Naive thymus-derived CD4-positive, alpha-beta T cell (primary cell): ENCODE data around the gene SNX22. TPM values are rescaled to one million over a fixed set of nuclear protein-coding genes. Genes with fewer than 3 reads are reported as not detected.

ENCODE experiments used
- ATAC-seq: fragments of 150-1000 bp; cut with Tn5 transposase; 2 replicates; pipeline ENCODE4 v1.10.0; 2021; ENCODE audit warnings: mild to moderate bottlenecking, moderate library complexity
- CTCF ChIA-PET: fragments of 350-600 bp; sonication (Branson Sonifier 250); formaldehyde crosslinking; loops from one replicate; lab custom pipeline; 2021; ENCODE audit warnings: antibody characterized with exemption; lab: Charles Lee
- POLR2A ChIA-PET: fragments of 350-600 bp; sonication (Branson Sonifier 250); formaldehyde crosslinking; loops from one replicate; lab custom pipeline; 2021; ENCODE audit warnings: antibody characterized with exemption, inconsistent platforms; lab: Charles Lee
- DNase-seq, 9 donors: peaks; one replicate each; pipeline versions ENCODE4 v3.0.0 to v3.0.0-alpha.2; 2020 to 2022; ENCODE audit warnings: mixed read lengths in 1 of 9
- H3K27ac ChIP-seq: one replicate; pipeline ENCODE4 v1.7.0; 2013; ENCODE audit warnings: mild to moderate bottlenecking, low read depth, low read length, moderate library complexity
- H3K27me3 ChIP-seq, 2 donors: one replicate each; pipeline ENCODE4 v1.7.0; 2013; ENCODE audit warnings: low read length in 2 of 2, mild to moderate bottlenecking in 2 of 2, moderate library complexity in 2 of 2; ENCODE audit not compliant: control insufficient read depth in 2 of 2, insufficient read depth in 2 of 2
- H3K36me3 ChIP-seq, 3 experiments: 1 replicate in 2 of 3; 2 replicates in 1 of 3; pipeline ENCODE4 v1.7.0; 2013; ENCODE audit warnings: low read length in 3 of 3, mild to moderate bottlenecking in 3 of 3, moderate library complexity in 1 of 3; ENCODE audit not compliant: insufficient read depth in 3 of 3, control insufficient read depth in 2 of 3
- H3K4me1 ChIP-seq, 2 donors: one replicate each; pipeline ENCODE4 v1.7.0; 2013; ENCODE audit warnings: low read length in 2 of 2, mild to moderate bottlenecking in 2 of 2, moderate library complexity in 1 of 2; ENCODE audit not compliant: control insufficient read depth in 2 of 2, insufficient read depth in 2 of 2
- H3K4me3 ChIP-seq: 2 replicates; pipeline ENCODE4 v1.7.0; 2013; ENCODE audit warnings: mild to moderate bottlenecking, low read length
- H3K9me3 ChIP-seq, 3 experiments: 1 replicate in 2 of 3; 2 replicates in 1 of 3; pipeline ENCODE4 v1.7.0; 2013; ENCODE audit warnings: low read length in 3 of 3; ENCODE audit not compliant: control insufficient read depth in 2 of 3
- H3K27ac Mint-ChIP-seq, 9 donors: one replicate each; pipeline ENCODE4 v1.8.0; 2020 to 2022; ENCODE audit warnings: mixed read lengths in 9 of 9, mild to moderate bottlenecking in 8 of 9, moderate library complexity in 5 of 9, inconsistent platforms in 2 of 9
- H3K27me3 Mint-ChIP-seq, 5 donors: one replicate each; pipeline ENCODE4 v1.8.0; 2021 to 2022; ENCODE audit warnings: mixed read lengths in 5 of 5, mild to moderate bottlenecking in 1 of 5
- H3K36me3 Mint-ChIP-seq, 5 donors: one replicate each; pipeline ENCODE4 v1.8.0; 2020 to 2022; ENCODE audit warnings: mixed read lengths in 5 of 5, mild to moderate bottlenecking in 3 of 5, inconsistent platforms in 1 of 5
- H3K4me1 Mint-ChIP-seq, 7 donors: one replicate each; pipeline ENCODE4 v1.8.0; 2020 to 2022; ENCODE audit warnings: mixed read lengths in 7 of 7, mild to moderate bottlenecking in 3 of 7, inconsistent platforms in 1 of 7
- H3K4me3 Mint-ChIP-seq, 10 donors: one replicate each; pipeline ENCODE4 v1.8.0; 2020 to 2022; ENCODE audit warnings: mild to moderate bottlenecking in 10 of 10, mixed read lengths in 10 of 10, moderate library complexity in 6 of 10, inconsistent platforms in 2 of 10
- H3K9me3 Mint-ChIP-seq, 11 donors: one replicate each; pipeline ENCODE4 v1.8.0; 2020 to 2022; ENCODE audit warnings: mixed read lengths in 11 of 11, mild to moderate bottlenecking in 4 of 11, inconsistent platforms in 1 of 11, moderate library complexity in 1 of 11
- intact Hi-C, 2 donors: fragments of 100-400 bp; cut with micrococcal nuclease; formaldehyde crosslinking; loops; one replicate each; pipeline ENCODE4 v1.15.1; 2023
- polyA plus RNA-seq, 2 donors: library from polyadenylated mRNA; unstranded; fragments of 300-500 nt; fragmentation: Illumina TruSeq; gene quantifications; one replicate each; pipeline ENCODE4 v1.2.3, GENCODE V29; 2021
- total RNA-seq, 6 experiments: library from RNA in 5 of 6; stranded (reverse) in 5 of 6; gene quantifications; 1 replicate in 5 of 6; 2 replicates in 1 of 6; pipeline ENCODE4 v1.2.3 and lab custom pipeline; 2021 to 2026

Gene SNX22
- total and polyA plus RNA-seq, 7 experiments from 2014 or later, result 0.19 to 1.6 (median 0.93) TPM

DNA sequence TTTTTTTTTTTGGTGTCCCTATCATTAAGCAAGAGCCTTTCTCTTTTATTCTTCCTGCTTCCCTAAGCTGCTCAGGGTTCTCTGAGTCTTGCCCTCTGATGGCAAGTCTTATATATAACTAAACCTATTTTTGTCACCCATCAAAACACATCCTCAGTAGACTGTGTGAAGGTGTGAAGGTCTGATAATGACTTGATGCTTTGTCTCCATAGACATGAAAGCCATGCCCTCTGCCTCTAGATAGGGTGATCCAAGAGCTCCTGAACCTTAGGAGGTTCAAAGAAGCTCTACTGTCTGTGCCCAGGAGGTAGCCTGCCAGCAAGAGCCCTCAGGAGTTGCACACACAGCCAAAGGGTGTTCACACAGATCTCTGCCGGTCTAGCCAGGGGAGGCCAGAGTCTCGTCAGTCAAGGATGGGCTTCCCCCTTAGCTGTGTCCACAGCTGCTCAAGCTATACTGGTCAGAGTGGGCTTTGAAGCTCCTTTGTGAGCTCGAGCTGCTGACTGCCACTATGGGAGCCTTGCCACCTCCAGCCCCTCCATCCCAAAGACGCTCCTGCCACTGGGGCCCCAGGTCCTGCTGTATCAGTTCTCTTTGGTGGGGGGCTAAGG is 13.1 kb upstream of the SNX22 start:
- no peaks in the 10 kb centered on the region for H3K4me1 ChIP-seq
- Mint-ChIP-seq H3K9me3 (no peaks in the 10 kb centered on the region), H3K4me1 (peaks cover 0 to 5% (median 0%) of the 10 kb centered on the region in 7 donors), H3K4me3 (no peak overlapping the region), H3K27me3 (no peaks in the 10 kb centered on the region), H3K27ac (no peak overlapping the region), H3K36me3 (peaks cover 0 to 33% (median 16%) of the 10 kb centered on the region in 5 donors)
- ATAC-seq, result no peak
- no peaks in the 10 kb centered on the region for H3K27me3 ChIP-seq
- ChIA-PET CTCF (no interaction called here), POLR2A (no interaction called here)
- H3K27ac ChIP-seq, result no peak overlapping the region
- DNase-seq, result no peak
- no peak overlapping the region for H3K4me3 ChIP-seq
- intact Hi-C loops, result no loop called here
- H3K36me3 ChIP-seq, result peaks cover 4 to 78% (median 13%) of the 10 kb centered on the region in 3 experiments
- H3K9me3 ChIP-seq, result no peaks in the 10 kb centered on the region

- H3K27ac Mint-ChIP-seq, result peak overlapping the region in 1 of 9 donors; percentile 7
- H3K9me3 Mint-ChIP-seq, result no peaks in the 10 kb centered on the region
- Histone ChIP-seq H3K4me3 (no peak overlapping the region), H3K27ac (no peak overlapping the region), H3K36me3 (peaks cover 0 to 55% (median 6%) of the 10 kb centered on the region in 3 experiments), H3K27me3 (no peaks in the 10 kb centered on the region), H3K4me1 (no peaks in the 10 kb centered on the region), H3K9me3 (no peaks in the 10 kb centered on the region)
- no peak overlapping the region for H3K4me3 Mint-ChIP-seq
- intact Hi-C loops, result no loop called here
- no peak for ATAC-seq
- DNase-seq, result no peak
- ChIA-PET POLR2A (interaction anchor here (0.6 kb wide), 1 partner anchor 34 kb away, joined by 4 read pairs; no protein-coding TSS in a partner anchor), CTCF (interaction anchor here (1.0 kb wide), 1 partner anchor 12 kb away, joined by 3 read pairs; no protein-coding TSS in a partner anchor)
- no peaks in the 10 kb centered on the region for H3K27me3 Mint-ChIP-seq
- peaks cover 0 to 32% (median 15%) of the 10 kb centered on the region in 5 donors for H3K36me3 Mint-ChIP-seq
- H3K4me1 Mint-ChIP-seq, result peaks cover 0 to 5% (median 0%) of the 10 kb centered on the region in 7 donors
Observed at GRCh38 chr15:64141798-64142512, 9.6 kb upstream of the SNX22 start.

DNA sequence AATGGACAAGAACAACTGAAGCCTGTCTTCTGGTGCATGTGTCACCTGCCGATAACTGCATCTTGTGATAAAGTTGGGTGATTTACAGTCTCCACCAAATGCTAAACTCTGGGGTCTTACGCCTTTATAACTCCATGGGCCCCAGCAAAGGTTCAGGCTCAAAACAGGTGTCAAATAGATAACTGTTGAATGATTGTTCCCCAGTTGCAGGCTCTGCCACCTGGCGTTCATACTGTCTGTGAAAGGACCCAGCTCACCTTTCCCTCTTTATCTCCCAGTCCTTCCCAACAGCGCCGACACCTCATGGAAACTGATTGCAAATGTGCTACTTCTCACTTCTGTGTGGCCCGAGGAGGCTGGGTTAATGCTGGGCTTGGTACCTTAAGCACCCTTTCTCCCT is 8.3 kb upstream of the SNX22 start:
- Histone ChIP-seq H3K36me3 (peaks cover 0 to 42% (median 2%) of the 10 kb centered on the region in 3 experiments), H3K27me3 (no peaks in the 10 kb centered on the region), H3K9me3 (no peaks in the 10 kb centered on the region), H3K4me1 (no peaks in the 10 kb centered on the region), H3K27ac (no peak overlapping the region), H3K4me3 (no peak overlapping the region)
- no peaks in the 10 kb centered on the region for H3K27me3 Mint-ChIP-seq
- H3K27ac Mint-ChIP-seq, result no peak overlapping the region
- CTCF ChIA-PET, result interaction anchor here (0.6 kb wide), 1 partner anchor 584 kb away, joined by 3 read pairs; no protein-coding TSS in a partner anchor
- DNase-seq, result no peak
- intact Hi-C loops, result no loop called here
- no peak overlapping the region for H3K4me3 Mint-ChIP-seq
- H3K4me1 Mint-ChIP-seq, result peaks cover 0 to 1% (median 0%) of the 10 kb centered on the region in 7 donors
- POLR2A ChIA-PET, result no interaction called here
- H3K36me3 Mint-ChIP-seq, result peaks cover 0 to 25% (median 10%) of the 10 kb centered on the region in 5 donors
- H3K9me3 Mint-ChIP-seq, result no peaks in the 10 kb centered on the region
- no peak for ATAC-seq

DNA sequence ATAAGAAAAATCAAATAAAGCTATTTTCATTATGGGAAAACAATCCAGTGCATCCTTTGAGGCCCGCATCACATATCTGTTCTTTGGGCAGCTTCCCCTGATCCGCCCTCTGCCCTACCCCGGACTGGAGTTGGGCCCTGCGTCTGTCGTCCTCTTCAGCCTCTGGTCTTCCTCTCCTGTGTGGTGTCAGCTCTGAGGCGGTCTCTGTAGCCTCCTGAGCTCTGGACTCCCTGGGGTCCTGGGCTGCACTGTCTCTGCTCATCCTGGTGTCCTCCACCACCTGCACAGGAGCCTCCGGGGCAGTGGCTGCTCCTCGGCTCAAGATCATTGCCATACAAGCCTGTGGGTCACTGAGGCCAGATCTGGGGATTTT is 7.4 kb upstream of the SNX22 start:
- ChIA-PET POLR2A (interaction anchor here (0.5 kb wide), 1 partner anchor 45 kb away, joined by 4 read pairs; no protein-coding TSS in a partner anchor), CTCF (interaction anchor here (0.9 kb wide), 1 partner anchor 9 kb away, joined by 5 read pairs; no protein-coding TSS in a partner anchor)
- H3K36me3 Mint-ChIP-seq, result peaks cover 0 to 22% (median 7%) of the 10 kb centered on the region in 5 donors
- ATAC-seq (no peak), DNase-seq (no peak)
- Histone ChIP-seq H3K9me3 (no peaks in the 10 kb centered on the region), H3K27me3 (no peaks in the 10 kb centered on the region), H3K36me3 (peaks cover 0 to 35% (median 0%) of the 10 kb centered on the region in 3 experiments), H3K27ac (no peak overlapping the region), H3K4me3 (no peak overlapping the region), H3K4me1 (no peaks in the 10 kb centered on the region)
- no peak overlapping the region for H3K4me3 Mint-ChIP-seq
- intact Hi-C loops, result no loop called here
- H3K4me1 Mint-ChIP-seq, result peaks cover 0 to 4% (median under 1%) of the 10 kb centered on the region in 7 donors
- no peaks in the 10 kb centered on the region for H3K27me3 Mint-ChIP-seq
- H3K9me3 Mint-ChIP-seq, result no peaks in the 10 kb centered on the region
- H3K27ac Mint-ChIP-seq, result peak overlapping the region in 1 of 9 donors; percentile 71

DNA sequence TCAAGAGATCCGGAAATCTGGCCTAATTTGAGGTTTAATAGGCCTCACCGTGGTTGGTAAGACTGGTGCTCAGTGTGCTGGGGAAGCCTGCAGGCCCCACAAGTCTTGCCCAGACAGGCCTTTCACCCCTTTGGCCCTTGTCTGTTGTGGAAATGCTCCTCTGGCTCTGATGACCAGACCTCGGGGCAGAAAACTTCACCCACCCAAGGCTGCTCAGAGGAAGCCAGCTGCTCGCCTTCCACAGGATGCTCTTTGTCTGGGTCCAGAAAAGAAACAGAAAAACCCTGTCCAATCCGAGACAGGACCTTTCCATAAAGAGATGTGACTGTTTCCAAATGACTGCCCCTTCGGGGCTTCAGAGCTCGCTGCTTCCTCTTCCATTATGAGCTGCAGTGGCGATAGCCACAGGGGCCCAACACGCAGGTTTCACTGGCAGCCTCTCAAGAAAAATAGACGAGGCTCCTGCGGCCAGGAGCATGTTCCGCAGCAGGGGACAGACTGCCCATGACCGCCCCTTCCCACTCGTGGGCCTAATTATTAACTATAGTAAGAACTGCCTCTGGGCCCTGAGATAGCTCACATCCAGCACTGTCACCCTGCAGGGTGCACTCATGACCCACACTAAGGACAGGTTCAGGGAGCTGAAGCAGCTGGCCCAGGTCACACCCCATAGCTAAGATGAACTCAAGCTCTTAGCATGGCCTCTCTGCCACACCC is 6.8 kb upstream of the SNX22 start:
- ChIA-PET CTCF (interaction anchor here (0.9 kb wide), 1 partner anchor 8 kb away, joined by 5 read pairs; no protein-coding TSS in a partner anchor), POLR2A (interaction anchor here (0.7 kb wide), 1 partner anchor 18 kb away, joined by 3 read pairs; the partner anchor contains the start of gene PPIB)
- Histone ChIP-seq H3K36me3 (peaks cover 0 to 35% (median 0%) of the 10 kb centered on the region in 3 experiments), H3K27me3 (no peaks in the 10 kb centered on the region), H3K4me1 (peaks cover 0 to 4% of the 10 kb centered on the region in 2 donors), H3K27ac (no peak overlapping the region), H3K9me3 (no peaks in the 10 kb centered on the region), H3K4me3 (no peak overlapping the region)
- no peak overlapping the region for H3K4me3 Mint-ChIP-seq
- ATAC-seq (no peak), DNase-seq (no peak)
- peaks cover 0 to 22% (median 9%) of the 10 kb centered on the region in 5 donors for H3K36me3 Mint-ChIP-seq
- intact Hi-C loops, result no loop called here
- no peaks in the 10 kb centered on the region for H3K9me3 Mint-ChIP-seq
- H3K27me3 Mint-ChIP-seq, result peaks cover 0 to 5% (median 0%) of the 10 kb centered on the region in 5 donors
- H3K4me1 Mint-ChIP-seq, result peaks cover 5 to 9% (median 6%) of the 10 kb centered on the region in 7 donors
- peak overlapping the region in 1 of 9 donors; percentile 16 for H3K27ac Mint-ChIP-seq

DNA sequence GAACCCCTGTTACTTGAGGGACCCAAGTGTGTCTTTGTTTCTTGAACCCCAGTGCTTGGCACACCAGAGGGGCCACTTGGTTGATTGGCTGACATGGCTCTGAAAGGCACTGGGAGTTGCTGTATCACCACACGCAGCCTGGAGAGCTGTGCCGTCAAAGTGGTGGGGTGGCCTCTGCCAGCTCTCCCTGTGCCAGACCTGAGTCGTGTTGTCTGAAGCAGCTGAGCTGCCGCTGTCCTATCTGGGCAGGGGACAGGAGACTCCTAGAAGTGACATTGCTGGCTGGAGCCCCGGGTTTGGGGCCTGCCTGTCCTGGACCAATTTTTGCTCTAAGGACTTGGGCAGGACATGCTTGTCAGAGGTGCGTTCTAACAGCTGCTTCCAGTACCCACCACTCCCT is 5.5 kb upstream of the SNX22 start:
- Histone ChIP-seq H3K4me1 (peaks cover 0 to 8% of the 10 kb centered on the region in 2 donors), H3K27me3 (no peaks in the 10 kb centered on the region), H3K27ac (no peak overlapping the region), H3K36me3 (peaks cover 0 to 33% (median 0%) of the 10 kb centered on the region in 3 experiments), H3K9me3 (no peaks in the 10 kb centered on the region), H3K4me3 (no peak overlapping the region)
- CTCF ChIA-PET, result interaction anchor here (1.3 kb wide), 1 partner anchor 28 kb away, joined by 4 read pairs; no protein-coding TSS in a partner anchor
- no peak for DNase-seq
- H3K9me3 Mint-ChIP-seq, result no peaks in the 10 kb centered on the region
- peaks cover 9 to 20% (median 17%) of the 10 kb centered on the region in 7 donors for H3K4me1 Mint-ChIP-seq
- POLR2A ChIA-PET, result no interaction called here
- H3K27me3 Mint-ChIP-seq, result peaks cover 0 to 10% (median 3%) of the 10 kb centered on the region in 5 donors
- intact Hi-C loops, result no loop called here
- no peak for ATAC-seq
- H3K27ac Mint-ChIP-seq, result no peak overlapping the region
- no peak overlapping the region for H3K4me3 Mint-ChIP-seq
- H3K36me3 Mint-ChIP-seq, result peaks cover 0 to 21% (median 7%) of the 10 kb centered on the region in 5 donors
